ENCODE results near the gene PDE6A.

PDE6A gene

GRCh38 chr5:149924486-149924885 is 20.1 kb downstream of the PDE6A start:
- no peak for DNase-seq

- DNase-seq: no peak
Measured at GRCh38 chr5:149922950-149923349, 21.6 kb downstream of the PDE6A start.

- DNase-seq: no peak
Measured at GRCh38 chr5:149921597-149921996, 23.0 kb downstream of the PDE6A start.

DNA sequence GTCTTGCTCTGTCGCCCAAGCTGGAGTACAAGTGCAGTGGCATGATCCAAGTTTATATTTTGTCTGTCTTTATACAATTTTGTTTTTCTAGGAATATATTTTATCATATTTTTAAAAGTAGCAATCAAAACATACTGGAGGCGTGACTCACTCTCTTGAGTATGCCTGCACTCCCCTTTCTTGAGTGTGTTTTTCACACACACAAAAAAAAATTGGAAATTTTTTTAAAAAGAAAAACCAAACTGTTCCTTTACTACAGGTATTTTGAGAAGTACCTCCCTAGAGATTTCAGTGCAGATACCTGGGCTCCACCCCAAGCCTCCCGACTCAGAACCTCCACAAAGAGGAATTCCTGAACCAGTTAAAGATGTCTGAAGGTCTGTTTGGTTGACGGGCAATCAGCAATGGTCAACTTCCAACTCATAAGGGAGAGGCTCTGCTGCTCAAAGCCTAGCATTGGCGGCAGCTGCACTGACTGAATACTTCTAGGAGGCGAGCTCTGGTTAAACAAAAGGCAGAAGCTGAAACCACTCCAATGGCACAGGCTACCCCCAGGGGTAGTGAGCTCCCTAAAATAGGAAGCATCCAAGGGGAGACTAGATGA is 27.4 kb downstream of the PDE6A start:
- DNase-seq: no peak

DNA sequence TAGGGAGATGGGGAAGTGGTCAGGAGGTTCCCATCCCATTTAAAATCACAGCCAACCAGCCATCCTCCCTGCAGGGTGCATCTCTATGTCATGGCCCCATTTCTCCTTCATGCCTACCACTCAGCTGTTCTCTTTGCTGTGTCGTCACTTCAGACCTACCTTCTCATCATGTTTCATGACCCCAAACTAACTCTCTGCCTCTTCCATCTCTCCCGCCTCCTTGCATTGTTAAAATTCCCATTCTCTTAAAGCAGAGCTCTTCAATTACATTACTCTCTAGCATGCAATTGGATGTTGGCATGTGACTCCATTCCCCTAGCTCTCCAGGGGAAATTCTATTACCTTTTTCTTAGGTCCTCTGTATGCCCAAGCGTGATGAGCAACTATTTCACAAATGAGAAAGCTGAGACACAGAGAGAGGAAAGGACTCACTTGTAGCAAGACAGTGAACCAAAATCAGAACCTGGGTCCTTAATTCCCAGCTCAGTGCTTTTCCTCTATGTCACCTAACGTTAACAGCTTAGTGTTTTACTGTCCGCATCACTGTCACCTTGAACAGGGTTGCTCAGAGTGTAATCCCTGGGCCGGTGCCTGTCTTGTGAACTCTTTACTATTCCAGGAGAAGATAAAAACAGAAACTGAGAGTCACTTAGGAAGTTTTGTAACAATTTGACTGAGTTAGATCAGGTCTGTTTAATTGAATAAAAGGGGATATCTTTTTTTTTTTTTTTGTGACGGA is 28.1 kb downstream of the PDE6A start:
- no peak for DNase-seq

DNA sequence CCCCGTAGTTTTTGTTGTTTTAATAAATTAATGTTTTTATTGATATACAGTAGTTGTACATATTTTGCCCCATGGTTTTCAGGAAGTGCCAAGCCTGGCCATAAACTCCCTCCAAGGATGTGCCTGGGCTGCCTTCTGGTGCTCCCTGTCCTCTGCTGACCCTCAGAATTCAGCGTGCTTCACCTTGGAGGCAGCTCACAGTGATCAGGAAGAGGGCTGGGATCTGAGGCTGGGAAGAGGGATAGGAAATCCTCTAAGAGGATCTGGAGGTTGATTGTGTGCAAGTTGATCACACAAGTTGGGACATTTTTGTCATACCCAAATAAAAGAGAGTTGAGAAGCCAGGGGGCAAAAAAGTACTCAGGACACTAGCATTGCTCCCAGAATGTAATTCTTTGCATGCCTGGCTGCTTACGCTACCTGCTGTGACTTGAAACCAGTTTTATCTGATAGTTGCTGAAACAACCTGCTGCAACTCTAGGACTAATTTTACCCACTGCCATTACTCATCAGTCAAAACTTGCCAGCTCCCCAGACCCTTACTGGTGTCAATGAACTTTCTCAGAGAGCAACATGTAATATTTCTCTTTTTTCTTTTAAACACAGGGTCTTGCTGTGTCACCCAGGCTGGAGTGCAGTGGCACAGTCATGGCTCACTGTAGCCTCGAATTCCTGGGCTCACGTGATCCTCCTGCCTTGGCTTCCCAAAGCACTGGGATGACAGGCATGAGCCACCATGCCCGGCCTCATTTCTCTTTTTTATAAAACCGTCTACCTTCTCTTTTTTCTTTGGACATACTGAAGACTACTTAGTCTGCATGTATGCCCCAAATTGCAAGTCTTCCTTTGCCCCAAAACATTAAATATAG is 29.0 kb downstream of the PDE6A start:
- no peak for DNase-seq

- DNase-seq: no peak
Measured at GRCh38 chr5:149913436-149914419, 30.9 kb downstream of the PDE6A start.

GRCh38 chr5:149912226-149912871 is 32.2 kb downstream of the PDE6A start:
- no peak for DNase-seq

DNA sequence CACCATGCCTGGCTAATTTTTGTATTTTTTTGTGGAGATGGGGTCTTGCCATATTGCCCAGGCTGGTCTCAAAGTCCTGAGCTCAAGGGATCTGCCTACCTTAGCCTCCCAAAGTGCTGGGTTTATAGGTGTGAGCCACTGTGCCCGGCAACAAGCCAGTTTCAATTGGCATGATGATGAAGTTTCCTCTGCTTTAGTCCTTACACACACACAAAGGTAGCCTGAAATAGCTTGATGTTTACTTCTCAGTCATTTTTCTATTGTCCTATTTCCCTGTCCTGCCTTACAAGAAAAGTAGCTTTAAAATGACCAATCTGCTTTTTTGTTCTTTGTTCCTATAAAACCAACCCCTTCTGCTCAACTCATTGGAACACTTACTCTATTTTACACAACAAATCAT is 33.6 kb downstream of the PDE6A start:
- no peak for DNase-seq

DNA sequence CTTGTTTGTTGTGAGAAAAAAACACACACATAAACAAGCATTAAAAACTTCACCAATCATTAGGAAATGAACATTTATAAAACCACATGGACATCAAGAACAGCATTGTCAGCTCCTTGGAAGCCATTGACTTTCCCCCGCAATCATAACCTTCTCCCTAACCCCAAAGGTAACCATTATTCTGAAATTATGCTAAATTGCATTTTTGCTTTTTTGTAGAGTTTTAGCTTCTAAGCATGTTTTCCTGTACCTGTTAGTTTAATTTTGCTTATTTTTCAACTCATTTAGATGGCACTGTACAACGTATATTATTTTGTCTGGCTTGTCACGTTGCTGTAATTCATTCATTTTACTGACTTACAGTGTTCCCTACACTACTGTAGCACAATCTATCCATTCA is 36.8 kb downstream of the PDE6A start:
- DNase-seq: no peak

DNA sequence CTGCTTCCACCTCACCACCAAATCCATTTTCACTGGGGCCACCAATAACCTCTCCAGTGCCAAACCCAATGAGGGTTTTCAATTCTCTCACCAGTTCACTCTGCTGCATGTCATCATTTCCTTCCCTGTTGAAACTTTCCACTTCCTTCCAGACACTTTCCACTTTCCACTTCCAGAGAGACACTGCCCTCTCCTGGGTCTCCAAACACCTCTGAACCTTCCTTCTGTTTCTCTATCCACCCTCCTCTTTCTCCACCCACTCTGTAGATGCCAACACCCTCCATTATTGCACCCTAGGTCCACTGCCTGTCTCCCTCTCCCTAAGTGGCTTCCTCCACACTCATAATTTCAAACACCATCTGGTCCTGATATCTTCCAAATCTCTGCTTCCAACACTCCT is 39.6 kb downstream of the PDE6A start:
- no peak for DNase-seq

GRCh38 chr5:149904293-149904886 is 40.2 kb downstream of the PDE6A start:
- no peak for DNase-seq

- no peak for DNase-seq
Measured at GRCh38 chr5:149903404-149903803, 41.2 kb downstream of the PDE6A start.

DNA sequence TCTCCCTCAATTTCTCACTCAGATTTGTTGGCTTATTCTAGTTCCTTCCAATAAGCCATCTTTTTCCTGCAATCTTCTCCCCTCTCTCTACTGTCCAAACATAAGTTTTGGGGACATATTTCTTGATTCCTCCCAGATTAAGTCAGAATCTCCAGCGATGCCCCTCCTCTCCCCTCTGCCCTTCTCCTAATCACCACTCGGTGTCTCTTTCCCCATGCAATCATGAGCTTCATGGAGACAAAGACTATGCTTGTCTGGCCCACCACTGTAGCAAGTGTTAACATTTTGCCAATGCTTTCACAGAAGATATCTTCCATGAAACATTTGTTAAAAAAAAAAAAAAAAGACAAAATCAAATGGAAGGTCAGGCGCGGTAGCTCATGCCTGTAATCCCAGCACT is 42.4 kb downstream of the PDE6A start:
- DNase-seq: no peak

DNA sequence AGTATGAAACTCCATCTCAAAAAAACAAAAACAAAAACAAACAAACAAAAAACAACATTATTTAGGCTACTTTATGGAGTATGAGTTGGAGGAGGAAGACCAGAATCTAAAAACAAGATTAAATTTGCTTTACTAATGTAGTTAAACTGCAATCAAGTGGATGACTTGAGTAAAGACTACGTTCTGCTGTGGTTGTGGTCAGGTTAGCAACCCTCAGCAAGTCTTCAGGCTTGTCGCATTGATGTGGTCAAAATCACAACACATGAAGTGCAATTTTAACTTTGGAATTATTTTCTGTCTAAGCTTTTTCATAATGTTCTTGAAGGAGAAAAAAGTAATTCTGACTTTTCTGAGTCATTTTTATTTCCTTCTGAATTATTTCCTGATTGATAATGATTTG is 43.1 kb downstream of the PDE6A start:
- no peak for DNase-seq

- DNase-seq: no peak
Measured at GRCh38 chr5:149900390-149900789, 44.2 kb downstream of the PDE6A start.

- DNase-seq: no peak
Measured at GRCh38 chr5:149898811-149899210, 45.8 kb downstream of the PDE6A start.

GRCh38 chr5:149895416-149896345 is 48.9 kb downstream of the PDE6A start:
- no peak for DNase-seq

DNA sequence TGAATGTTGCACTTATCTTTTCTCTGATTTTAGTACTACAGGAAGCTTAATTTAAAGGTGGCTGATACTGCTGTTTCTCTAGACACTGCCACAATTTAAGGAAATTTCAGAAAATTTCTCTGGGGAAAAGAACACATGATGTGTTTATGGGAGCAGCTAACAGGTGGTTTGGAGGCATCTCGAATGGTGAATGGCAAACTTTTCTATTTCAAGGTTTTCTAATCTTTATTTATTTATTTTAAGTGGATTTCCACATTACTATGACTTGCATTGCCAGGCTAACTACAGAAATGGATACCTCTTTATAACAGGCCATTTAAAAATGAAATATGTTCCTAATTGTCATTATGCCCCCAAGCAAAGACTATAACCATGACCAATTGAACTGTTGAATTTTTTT is 50.4 kb downstream of the PDE6A start:
- DNase-seq: no peak

DNA sequence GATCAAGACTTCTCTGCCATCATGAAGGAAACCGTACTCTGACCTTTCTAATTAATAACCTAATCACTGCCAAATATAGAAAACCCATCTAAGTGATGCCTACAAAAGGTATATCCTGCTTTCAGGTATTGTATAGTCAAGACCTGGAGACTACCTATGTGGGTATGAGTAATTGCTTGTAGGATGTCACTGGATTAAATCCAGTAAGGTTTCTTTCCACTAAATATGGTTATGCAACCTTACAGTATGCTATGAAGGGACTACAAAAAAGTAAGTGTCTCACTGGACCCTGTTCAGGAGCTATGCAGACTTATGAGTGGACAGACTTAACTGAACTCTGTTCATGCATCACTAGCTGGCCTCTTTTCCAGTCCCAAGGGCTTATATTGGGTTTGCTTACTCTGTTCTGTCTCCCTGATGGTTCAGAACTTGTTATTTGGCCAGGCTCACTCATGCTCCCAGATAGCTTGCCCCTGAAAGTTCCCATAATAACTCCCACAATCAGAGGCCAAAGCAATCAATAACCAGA is 51.1 kb downstream of the PDE6A start:
- DNase-seq: no peak
